HG03565 (cell line): ENCODE measurements around the gene FARSB.
"Not testable (repeated sequence)": the region's sequence is repeated elsewhere in the genome, so short reads cannot be mapped to it uniquely, and the experiment has no call there.

Experiments
- ATAC-seq: cut with Tn5 transposase; IDR thresholded peaks from one replicate; pipeline ENCODE4 v1.9.1; 2021; ENCODE audit warnings: mild to moderate bottlenecking, moderate library complexity; ENCODE audit not compliant: unreplicated experiment

The FARSB gene

GRCh38 chr2:222655787-222656525 lies at the start of gene FARSB:
Gene FARSB (minus strand): TSS chr2:222656092. CDS start chr2:222656073, 19 bp downstream.
- ATAC-seq = peak; percentile 90

DNA sequence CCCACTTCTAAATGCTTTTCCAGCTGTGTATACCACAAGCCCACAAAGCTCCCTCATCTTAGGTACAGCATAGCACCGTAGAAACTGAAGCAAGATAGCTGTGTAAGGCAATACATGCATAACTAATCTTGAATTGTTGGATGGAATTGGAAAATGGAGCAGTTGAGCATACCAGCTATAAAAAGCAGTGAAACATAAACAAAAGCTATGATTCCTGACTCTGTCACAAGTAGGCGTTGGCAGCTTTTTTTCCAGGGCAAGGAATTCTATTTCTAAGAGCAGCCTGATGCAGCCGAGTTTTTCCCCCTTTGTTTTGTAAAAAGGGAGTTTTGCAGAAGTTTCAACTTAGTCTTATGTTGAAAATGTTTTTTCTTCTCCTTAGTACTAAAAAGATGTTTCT lies 48.0 kb upstream of the FARSB start:
- no peak for ATAC-seq

DNA sequence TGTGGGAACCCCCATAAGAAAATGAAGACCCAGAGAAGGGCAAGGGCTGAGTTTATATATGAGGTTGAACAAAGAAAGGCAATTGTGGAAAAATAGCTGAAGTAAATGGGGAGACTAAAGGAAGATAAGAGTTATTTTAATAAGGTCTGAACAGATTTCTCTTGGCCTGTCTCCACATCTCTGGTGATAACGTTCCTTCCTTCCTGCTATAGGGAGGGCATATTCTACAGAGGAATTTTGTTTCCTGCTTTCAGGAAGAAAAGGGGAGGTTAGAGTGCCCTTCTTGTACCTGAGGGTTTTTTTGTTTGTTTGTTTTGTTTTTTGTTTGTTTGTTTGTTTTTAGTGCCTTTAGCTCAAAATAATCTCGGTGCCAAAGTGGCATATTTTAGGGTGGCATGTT lies 47.2 kb upstream of the FARSB start:
- no peak for ATAC-seq

GRCh38 chr2:222701721-222702131 lies 45.8 kb upstream of the FARSB start:
- no peak for ATAC-seq

DNA sequence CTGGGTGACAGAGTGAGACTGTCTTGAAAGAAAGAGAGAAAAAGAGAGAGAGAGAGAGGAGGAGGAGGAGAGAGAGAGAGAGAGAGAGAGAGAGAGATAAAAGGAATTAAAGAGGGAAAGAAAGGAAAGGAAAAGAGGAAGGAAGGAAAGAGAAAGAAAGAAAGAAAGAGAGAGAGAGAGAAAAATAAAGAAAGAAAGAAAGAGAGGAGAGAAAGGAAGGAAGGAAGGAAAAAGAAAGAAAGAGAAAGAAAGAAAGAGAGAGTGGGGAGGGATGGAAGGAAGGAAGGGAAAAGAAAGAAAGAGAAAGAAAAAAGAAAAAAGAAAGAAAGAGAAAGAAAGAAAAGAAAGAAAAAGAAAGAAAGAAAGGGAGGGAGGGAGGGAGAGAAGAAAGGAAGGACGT lies 45.3 kb upstream of the FARSB start:
- ATAC-seq = no peak

- ATAC-seq = no peak
These were observed 42.4 kb upstream of the FARSB start for GRCh38 chr2:222698276-222698675.

DNA sequence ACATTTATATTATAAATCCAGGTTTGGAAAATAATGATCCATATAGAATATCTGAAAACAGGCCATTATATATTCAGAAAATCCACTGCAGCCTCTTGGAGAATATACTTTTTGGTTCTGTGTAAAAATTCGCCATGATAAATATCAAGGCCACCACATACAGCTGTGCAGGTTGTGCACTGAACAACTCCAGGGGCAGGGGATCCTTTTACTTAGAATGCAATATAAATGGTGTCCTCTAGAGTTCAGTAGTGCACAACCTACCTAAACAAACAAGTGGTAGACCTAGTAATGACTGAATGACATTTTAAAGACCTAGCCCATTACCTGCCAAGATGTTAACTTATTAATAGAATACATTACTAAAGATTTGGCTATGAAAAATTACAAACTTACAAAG lies 37.9 kb upstream of the FARSB start:
- ATAC-seq = no peak

GRCh38 chr2:222693413-222693812 lies 37.5 kb upstream of the FARSB start:
- not testable (repeated sequence) for ATAC-seq

DNA sequence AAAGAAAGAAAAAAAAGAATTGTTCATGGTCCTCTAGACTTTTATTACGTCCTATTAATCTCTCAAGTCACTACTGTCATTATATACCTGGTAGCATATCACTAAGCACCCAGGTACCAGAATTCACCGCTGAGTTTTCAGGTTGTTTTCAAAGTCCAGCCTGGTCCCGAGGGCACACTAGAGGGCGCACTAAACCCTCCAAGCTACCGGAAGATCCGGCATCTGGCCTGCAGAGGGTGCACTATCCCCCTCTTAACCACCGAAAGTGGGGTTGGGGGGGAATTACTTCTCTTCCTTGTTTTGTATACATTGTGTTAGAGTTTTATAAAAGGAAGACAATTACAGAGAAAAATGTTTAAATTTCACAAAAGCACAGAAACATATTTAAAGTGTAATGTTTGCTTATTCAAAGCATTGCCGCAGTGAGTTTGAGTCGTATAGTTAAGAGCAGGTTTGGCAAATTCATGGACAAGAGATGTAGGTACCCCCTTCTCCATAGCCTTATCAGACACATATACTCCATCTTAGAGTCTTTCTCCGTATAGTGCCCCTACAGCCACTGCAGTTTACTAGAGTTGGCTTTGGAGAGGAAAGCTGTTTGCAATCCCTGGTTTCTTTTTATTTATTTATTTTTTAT lies 34.8 kb upstream of the FARSB start:
- ATAC-seq = peak; percentile 93

- ATAC-seq = no peak
These were observed 33.4 kb upstream of the FARSB start for GRCh38 chr2:222689322-222689721.

GRCh38 chr2:222688917-222689316 lies 33.0 kb upstream of the FARSB start:
- ATAC-seq = no peak

GRCh38 chr2:222686086-222686750 lies 30.3 kb upstream of the FARSB start:
- no peak for ATAC-seq

GRCh38 chr2:222683805-222684204 lies 27.9 kb upstream of the FARSB start:
- no peak for ATAC-seq

- no peak for ATAC-seq
These were observed 22.1 kb upstream of the FARSB start for GRCh38 chr2:222677981-222678380.

DNA sequence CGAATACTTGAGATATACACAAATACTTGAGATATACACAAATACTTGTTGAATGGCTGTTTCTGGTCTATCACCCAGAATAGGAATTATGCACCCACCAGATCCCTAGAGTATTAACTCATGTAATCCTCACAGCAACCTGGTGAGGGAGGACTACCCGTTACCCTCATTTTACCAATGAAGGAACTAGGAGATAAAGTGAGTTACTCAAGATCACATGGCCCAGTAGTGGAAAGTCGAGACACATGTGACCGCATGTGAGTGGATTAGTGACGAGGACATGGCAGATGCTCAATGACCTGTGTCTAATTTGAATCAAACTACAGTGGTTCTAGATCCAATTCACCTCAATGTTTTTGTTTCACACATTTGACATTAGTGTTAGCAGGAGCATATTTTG lies 18.0 kb upstream of the FARSB start:
- ATAC-seq = no peak

DNA sequence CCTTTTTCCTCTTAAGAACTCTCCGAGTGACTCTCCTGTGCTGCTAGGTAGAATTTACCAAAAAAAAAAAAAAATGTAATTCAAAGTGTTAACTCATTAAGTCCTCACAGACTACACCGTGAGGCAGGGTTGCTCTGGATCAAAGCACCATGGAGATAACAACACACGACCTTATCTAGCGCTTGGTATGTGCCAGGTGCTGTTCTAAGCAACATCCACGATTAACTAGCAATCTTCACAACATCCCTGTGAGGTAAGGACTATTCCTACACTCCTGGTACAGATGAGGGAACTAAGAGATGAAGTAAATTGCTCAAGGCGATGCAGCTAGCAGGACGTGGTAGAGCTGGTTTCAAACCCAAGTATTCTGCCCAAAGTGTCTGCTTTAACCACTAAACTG lies 17.4 kb upstream of the FARSB start:
- ATAC-seq = no peak

DNA sequence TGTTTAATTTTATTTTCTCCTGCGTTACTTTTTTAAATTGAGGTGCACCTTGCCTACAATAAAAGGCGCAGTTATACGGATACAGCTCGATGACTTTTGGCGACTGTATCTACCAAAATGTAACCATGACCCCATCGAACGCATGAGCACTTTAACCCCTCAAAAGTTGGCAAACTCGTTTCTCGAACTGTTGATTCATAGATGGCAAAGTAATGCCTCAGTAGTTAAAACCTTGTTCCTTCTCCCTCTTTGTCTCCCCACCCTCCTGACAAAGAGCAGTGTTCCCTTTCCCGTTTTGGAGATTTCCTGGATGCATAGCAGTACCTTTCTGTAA lies 16.1 kb upstream of the FARSB start:
- ATAC-seq = no peak

DNA sequence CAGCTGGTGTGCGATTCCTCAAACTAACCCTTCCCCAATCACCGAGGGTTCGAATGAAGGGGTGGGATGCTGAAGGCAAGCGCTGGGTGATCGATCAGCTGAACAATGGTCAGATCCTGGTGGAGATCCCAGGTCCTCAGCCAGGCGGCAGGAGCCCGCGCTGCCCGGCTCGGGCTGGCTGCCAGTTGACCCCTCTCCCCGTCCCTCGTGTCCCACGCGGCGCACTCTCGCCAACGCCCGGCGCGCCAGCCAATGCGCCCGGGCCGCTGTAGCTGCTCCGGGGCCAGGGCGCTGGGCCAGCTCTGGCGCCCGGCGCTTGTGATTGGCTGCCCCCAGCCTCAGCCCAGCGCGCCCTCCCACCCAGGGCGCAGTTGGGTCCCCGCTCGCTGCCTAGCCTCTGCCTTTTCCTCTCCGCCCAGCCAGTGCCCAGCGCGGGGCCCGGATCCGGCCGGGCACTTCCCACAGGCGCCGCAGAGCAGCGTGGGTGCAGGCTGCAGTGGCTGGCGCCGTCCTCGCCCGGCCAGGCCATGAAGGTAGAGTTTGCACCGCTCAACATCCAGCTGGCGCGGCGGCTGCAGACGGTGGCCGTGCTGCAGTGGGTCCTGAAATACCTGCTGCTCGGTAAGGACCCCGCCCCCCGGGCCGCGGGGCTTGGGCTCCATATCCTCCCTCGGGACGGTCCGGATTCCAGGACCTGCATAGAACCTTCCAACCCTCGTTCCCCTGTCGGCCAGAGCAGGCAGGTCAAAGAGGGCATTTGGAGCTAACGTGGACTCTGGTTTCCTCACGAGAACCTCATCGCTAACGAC lies 15.6 kb upstream of the FARSB start, which contains the start of gene MOGAT1:
Gene MOGAT1, plus strand, starts transcription at position 400 of the 809 bp plus-strand sequence. Its CDS starts 128 bp downstream, at position 528.
- no peak for ATAC-seq

- no peak for ATAC-seq
These were observed 14.5 kb upstream of the FARSB start for GRCh38 chr2:222670191-222671038.

- ATAC-seq = no peak
These were observed 13.5 kb upstream of the FARSB start for GRCh38 chr2:222669353-222669752.
